ENCODE data around the gene IFNK.

GRCh38 chr9:27491154-27491553, 32.9 kb upstream of the IFNK start:
- no peak for TF ChIP-seq CTCF (conservative IDR thresholded peaks at IDR 0.05 in 1 of 2, IDR thresholded peaks at IDR 0.05 in 1 of 2; ENCODE audit: low read depth in 1 of 2, low read length in 2 of 2)
- no peak for TF ChIP-seq EZH2 (IDR thresholded peaks at IDR 0.05; ENCODE audit: low read length, missing control alignments)
